ENCODE measurements around the gene MPP3.

Gene MPP3, protein sequence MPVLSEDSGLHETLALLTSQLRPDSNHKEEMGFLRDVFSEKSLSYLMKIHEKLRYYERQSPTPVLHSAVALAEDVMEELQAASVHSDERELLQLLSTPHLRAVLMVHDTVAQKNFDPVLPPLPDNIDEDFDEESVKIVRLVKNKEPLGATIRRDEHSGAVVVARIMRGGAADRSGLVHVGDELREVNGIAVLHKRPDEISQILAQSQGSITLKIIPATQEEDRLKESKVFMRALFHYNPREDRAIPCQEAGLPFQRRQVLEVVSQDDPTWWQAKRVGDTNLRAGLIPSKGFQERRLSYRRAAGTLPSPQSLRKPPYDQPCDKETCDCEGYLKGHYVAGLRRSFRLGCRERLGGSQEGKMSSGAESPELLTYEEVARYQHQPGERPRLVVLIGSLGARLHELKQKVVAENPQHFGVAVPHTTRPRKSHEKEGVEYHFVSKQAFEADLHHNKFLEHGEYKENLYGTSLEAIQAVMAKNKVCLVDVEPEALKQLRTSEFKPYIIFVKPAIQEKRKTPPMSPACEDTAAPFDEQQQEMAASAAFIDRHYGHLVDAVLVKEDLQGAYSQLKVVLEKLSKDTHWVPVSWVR

DNA sequence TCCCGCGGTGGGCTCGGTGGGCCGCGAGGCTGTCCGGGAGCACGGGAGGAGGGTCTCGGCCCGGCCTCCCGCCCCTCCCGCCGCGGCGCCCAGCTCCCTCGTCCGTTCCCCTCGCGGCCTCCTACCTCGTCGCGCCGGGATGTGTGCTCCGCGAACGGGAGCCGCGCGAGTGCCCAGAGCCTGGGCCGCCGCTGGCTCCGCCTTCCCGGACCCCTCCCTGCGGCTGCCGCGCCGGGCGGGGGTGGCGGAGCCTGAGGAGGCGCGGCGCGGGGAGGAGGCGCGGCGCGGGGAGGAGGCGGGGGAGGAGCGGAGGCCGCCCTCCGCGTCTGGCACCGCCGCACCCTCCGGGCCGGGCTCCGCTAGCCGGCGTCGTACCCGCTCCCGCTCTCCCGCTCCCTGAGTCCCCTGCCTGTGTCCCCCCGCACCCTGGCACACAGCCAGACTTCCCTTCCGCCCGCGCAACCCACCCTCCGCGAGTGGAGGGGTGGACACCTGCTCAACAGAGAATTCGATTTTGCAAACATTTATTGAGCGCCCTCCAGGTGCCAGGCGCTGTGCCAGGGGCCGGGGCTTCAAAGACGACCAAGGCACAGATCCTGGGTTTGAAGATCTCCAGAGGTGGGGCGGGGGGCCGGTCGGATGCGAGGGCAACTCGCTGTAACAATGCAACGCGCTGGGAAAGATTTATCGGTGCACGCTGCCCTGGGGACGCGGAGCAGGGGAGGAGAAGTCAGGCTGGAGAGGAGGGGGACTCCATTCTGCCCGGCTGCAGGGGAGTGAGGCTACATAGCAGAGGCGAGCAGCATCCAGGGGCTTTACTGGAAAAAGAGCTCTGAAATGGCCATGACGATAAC is at the start of gene MPP3:
Gene MPP3, minus strand, starts transcription at position 171 of the 854 bp plus-strand sequence. CDS start 1,240 bp downstream, outside the sequence.
- H3K27ac ChIP-seq (ENCODE audit: low read length), result no peak within 1 kb of the TSS
- H3K9ac ChIP-seq (ENCODE audit: low read length), result no peak within 1 kb of the TSS
- H3K4me1 ChIP-seq (ENCODE audit: low read length), result peaks cover 8% of the 10 kb centered on the region
- TF ChIP-seq, protein P1, sequence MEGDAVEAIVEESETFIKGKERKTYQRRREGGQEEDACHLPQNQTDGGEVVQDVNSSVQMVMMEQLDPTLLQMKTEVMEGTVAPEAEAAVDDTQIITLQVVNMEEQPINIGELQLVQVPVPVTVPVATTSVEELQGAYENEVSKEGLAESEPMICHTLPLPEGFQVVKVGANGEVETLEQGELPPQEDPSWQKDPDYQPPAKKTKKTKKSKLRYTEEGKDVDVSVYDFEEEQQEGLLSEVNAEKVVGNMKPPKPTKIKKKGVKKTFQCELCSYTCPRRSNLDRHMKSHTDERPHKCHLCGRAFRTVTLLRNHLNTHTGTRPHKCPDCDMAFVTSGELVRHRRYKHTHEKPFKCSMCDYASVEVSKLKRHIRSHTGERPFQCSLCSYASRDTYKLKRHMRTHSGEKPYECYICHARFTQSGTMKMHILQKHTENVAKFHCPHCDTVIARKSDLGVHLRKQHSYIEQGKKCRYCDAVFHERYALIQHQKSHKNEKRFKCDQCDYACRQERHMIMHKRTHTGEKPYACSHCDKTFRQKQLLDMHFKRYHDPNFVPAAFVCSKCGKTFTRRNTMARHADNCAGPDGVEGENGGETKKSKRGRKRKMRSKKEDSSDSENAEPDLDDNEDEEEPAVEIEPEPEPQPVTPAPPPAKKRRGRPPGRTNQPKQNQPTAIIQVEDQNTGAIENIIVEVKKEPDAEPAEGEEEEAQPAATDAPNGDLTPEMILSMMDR (IDR thresholded peaks at IDR 0.05; ENCODE audit: low read depth, low read length), result no peak
- TF ChIP-seq EZH2phosphoT487 (IDR thresholded peaks at IDR 0.05; ENCODE audit: low read depth), result no peak
- no peak within 1 kb of the TSS for H3K4me3 ChIP-seq (ENCODE audit: low read length)
- H2AFZ ChIP-seq (ENCODE audit: low read depth, low read length), result no peak within 1 kb of the TSS
- peaks cover 5% of the 10 kb centered on the region; the same call in 1 of the 2 replicates for H3K27me3 ChIP-seq (ENCODE audit: low read depth, low read length)
- H3K36me3 ChIP-seq (replicated peaks; ENCODE audit: low read depth, low read length), result no peaks in the 10 kb centered on the region
- no peaks in the 10 kb centered on the region for H4K20me1 ChIP-seq (ENCODE audit: insufficient read depth, low read length)
- no peak within 1 kb of the TSS for H3K4me2 ChIP-seq (ENCODE audit: low read length)
- H3K9me3 ChIP-seq (ENCODE audit: insufficient read depth, low read length), result no peaks in the 10 kb centered on the region
- H3K79me2 ChIP-seq (ENCODE audit: low read length), result no peaks in the 10 kb centered on the region

DNA sequence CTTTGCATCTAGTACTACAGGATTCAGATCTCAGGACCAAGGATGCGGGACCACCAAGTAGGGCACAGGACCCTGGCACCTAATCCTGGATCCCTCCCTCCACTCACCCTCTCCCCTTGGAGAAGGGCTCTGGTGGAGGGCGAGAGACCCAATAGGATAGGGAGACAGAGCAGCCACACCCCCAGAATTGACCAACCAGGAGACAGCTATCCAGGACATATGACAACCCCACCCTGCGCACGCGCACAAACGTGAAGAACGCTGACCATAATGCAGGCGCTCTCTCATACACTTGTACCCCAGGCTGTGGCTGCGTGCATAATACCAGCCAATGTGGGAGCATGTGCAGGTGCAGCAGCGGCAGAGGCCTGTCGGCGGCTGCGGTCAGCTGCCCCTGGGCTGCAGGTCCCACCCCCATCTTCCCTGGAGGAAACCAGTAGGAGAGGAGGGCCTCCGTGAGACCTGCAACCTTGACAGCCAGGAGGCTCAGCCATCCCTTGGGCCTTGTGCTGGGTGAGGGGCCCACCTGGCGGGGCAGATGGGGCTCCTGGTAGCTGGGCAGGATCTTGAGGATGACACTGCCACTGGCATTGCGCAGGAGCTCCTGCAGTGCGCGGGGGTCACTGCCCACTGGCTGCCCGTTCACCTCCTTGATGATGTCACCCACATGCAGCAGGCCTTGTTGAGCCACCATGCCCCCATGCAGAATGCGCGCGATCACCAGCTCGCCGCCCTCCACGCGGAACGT is 49.0 kb upstream of the MPP3 start:
- Histone ChIP-seq H3K36me3 (replicated peaks; ENCODE audit: low read depth, low read length) (no peaks in the 10 kb centered on the region), H3K27ac (ENCODE audit: low read length) (no peak overlapping the region), H3K79me2 (ENCODE audit: low read length) (no peaks in the 10 kb centered on the region), H2AFZ (ENCODE audit: low read depth, low read length) (no peak overlapping the region), H3K4me3 (ENCODE audit: low read length) (no peak overlapping the region), H3K4me1 (ENCODE audit: low read length) (no peaks in the 10 kb centered on the region), H3K9ac (ENCODE audit: low read length) (no peak overlapping the region), H3K27me3 (ENCODE audit: low read depth, low read length) (peaks cover 22% of the 10 kb centered on the region), H3K4me2 (ENCODE audit: low read length) (no peak overlapping the region), H4K20me1 (ENCODE audit: insufficient read depth, low read length) (no peaks in the 10 kb centered on the region), H3K9me3 (ENCODE audit: insufficient read depth, low read length) (no peaks in the 10 kb centered on the region)
- TF ChIP-seq EZH2phosphoT487 (IDR thresholded peaks at IDR 0.05; ENCODE audit: low read depth), result no peak
- TF ChIP-seq, protein P1 (IDR thresholded peaks at IDR 0.05; ENCODE audit: low read depth, low read length), result no peak

DNA sequence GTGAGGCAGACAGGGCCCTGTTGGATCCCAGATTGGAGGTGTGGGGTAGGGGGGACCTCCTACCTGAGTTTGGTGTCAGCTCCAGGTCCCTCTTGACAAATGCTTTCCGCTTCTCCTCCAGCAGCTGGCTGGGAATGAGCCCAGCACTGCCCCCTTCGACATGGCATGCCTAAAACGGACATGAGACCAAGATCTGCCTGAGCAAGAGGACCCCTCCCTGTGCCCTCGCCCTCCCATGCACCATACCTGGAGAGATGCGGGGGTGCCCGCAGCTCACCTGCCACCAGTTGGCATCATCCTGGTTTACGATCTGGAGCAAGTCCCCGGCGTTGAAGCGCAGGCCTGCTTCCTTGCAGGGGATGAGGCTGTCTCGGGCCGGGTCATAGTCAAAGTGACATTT is 48.2 kb upstream of the MPP3 start:
- Histone ChIP-seq H3K36me3 (replicated peaks; ENCODE audit: low read depth, low read length) (no peaks in the 10 kb centered on the region), H3K79me2 (ENCODE audit: low read length) (no peaks in the 10 kb centered on the region), H2AFZ (ENCODE audit: low read depth, low read length) (no peak overlapping the region), H3K4me1 (ENCODE audit: low read length) (no peaks in the 10 kb centered on the region), H3K27ac (ENCODE audit: low read length) (no peak overlapping the region), H3K9ac (ENCODE audit: low read length) (no peak overlapping the region), H3K27me3 (ENCODE audit: low read depth, low read length) (peaks cover 16% of the 10 kb centered on the region), H4K20me1 (ENCODE audit: insufficient read depth, low read length) (no peaks in the 10 kb centered on the region), H3K9me3 (ENCODE audit: insufficient read depth, low read length) (no peaks in the 10 kb centered on the region), H3K4me3 (ENCODE audit: low read length) (no peak overlapping the region), H3K4me2 (ENCODE audit: low read length) (no peak overlapping the region)
- TF ChIP-seq, protein P1 (IDR thresholded peaks at IDR 0.05; ENCODE audit: low read depth, low read length), result no peak
- no peak for TF ChIP-seq EZH2phosphoT487 (IDR thresholded peaks at IDR 0.05; ENCODE audit: low read depth)
